HepG2 (cell line): ENCODE measurements around the gene AFAP1. TPM values are rescaled to one million over a fixed set of nuclear protein-coding genes. Genes with fewer than 3 reads are reported as not detected.

Source experiments
- ATAC-seq: fragments of 200-7000 bp; cut with Tn5 transposase; 3 replicates; pipeline ENCODE4 v1.9.1; 2020; ENCODE audit warnings: mild to moderate bottlenecking, moderate library complexity
- BruUV-seq: library from RNA; stranded (reverse); fragments of 400-500 nt; replicated peaks from 2 replicates; lab custom pipeline; 2021; lab: Mats Ljungman, UMichigan
- CTCF ChIA-PET: fragments of 300-600 bp; formaldehyde crosslinking; extraction: SDS; loops from one replicate; lab custom pipeline; 2021; ENCODE audit warnings: low total read pairs, inconsistent platforms, low intra/inter-chr PET ratio; lab: Yijun Ruan, JAX
- POLR2A ChIA-PET: fragments of 350-600 bp; sonication (Branson Sonifier 250); formaldehyde crosslinking; loops from one replicate; lab custom pipeline; 2020; ENCODE audit warnings: antibody characterized with exemption, inconsistent platforms; lab: Yijun Ruan, JAX
- DNase-seq: peaks from one replicate; pipeline ENCODE4 v3.0.0-alpha.2; 2015; ENCODE audit warnings: low spot score
- FAIRE-seq: peaks from 3 replicates; lab custom pipeline; 2011; peaks lifted over from hg19 to GRCh38; lab: Jason Lieb, UNC
- H2AFZ ChIP-seq: one replicate; pipeline ENCODE4 v1.6.1; 2011; ENCODE audit warnings: low read length, inconsistent platforms
- H3K27ac ChIP-seq: fragments of 300-600 bp; 3 replicates; pipeline ENCODE4 v1.8.0; 2011; ENCODE audit warnings: mixed run types, mild to moderate bottlenecking, mixed read lengths, low read length, inconsistent platforms; ENCODE audit not compliant: insufficient read depth; ENCODE audit errors: extremely low read length
- H3K27me3 ChIP-seq, 2 experiments: fragments of 200-600 bp in 1 of 2; 2 replicates in 1 of 2; 3 replicates in 1 of 2; pipeline versions ENCODE4 v1.6.0 to v1.8.0; 2011; ENCODE audit warnings: low read length in 2 of 2, mild to moderate bottlenecking in 2 of 2, moderate library complexity in 2 of 2, inconsistent platforms in 1 of 2; ENCODE audit not compliant: insufficient read depth in 2 of 2, control insufficient read depth in 1 of 2
- H3K36me3 ChIP-seq, 2 experiments: fragments of 200-600 bp in 1 of 2; replicated peaks in 1 of 2; 2 replicates in 1 of 2; 3 replicates in 1 of 2; pipeline versions ENCODE4 v1.5.1 to v1.8.0; 2011; ENCODE audit warnings: low read length in 2 of 2, inconsistent platforms in 1 of 2; ENCODE audit not compliant: insufficient read depth in 2 of 2, control insufficient read depth in 1 of 2
- H3K4me1 ChIP-seq: 2 replicates; pipeline ENCODE4 v1.5.1; 2012; ENCODE audit warnings: low read length, inconsistent platforms; ENCODE audit not compliant: insufficient read depth
- H3K4me2 ChIP-seq: 2 replicates; pipeline ENCODE4 v1.6.0; 2011; ENCODE audit warnings: low read depth, low read length, inconsistent platforms
- H3K4me3 ChIP-seq, 3 experiments: fragments of 200-600 bp in 1 of 3; sonication (generic), shearing (Covaris generic) in 1 of 3; replicated peaks in 1 of 3; 2 replicates each; pipeline ENCODE4 v1.5.1; 2011 to 2016; ENCODE audit warnings: low read length in 3 of 3, inconsistent platforms in 2 of 3, low read depth in 2 of 3, mild to moderate bottlenecking in 2 of 3, control low read depth in 1 of 3, mixed read lengths in 1 of 3; ENCODE audit not compliant: insufficient read depth in 1 of 3
- H3K79me2 ChIP-seq: one replicate; pipeline ENCODE4 v1.6.1; 2011; ENCODE audit warnings: low read length, inconsistent platforms; ENCODE audit not compliant: insufficient read depth
- H3K9ac ChIP-seq: 2 replicates; pipeline ENCODE4 v1.6.0; 2011; ENCODE audit warnings: mild to moderate bottlenecking, low read depth, low read length, inconsistent platforms; ENCODE audit not compliant: insufficient read depth
- H3K9me3 ChIP-seq: 2 replicates; pipeline ENCODE4 v1.5.1; 2012; ENCODE audit warnings: mild to moderate bottlenecking, low read length
- H4K20me1 ChIP-seq: 2 replicates; pipeline ENCODE4 v1.6.0; 2011; ENCODE audit warnings: inconsistent platforms, mild to moderate bottlenecking, low read length, moderate library complexity; ENCODE audit not compliant: insufficient read depth
- CEBPG ChIP-seq: IDR thresholded peaks from 2 replicates; pipeline ENCODE4 v1.6.1; 2016
- HNRNPK ChIP-seq: fragments of 200-400 bp; formaldehyde crosslinking; IDR thresholded peaks from 2 replicates; pipeline ENCODE4 v1.6.1; 2018; ENCODE audit warnings: low read length, low read depth, moderate library complexity, mild to moderate bottlenecking; ENCODE audit not compliant: poor library complexity, severe bottlenecking
- ZNF160 ChIP-seq: sonication (generic); formaldehyde crosslinking; IDR thresholded peaks from 2 replicates; pipeline ENCODE4 v1.8.0; 2022; ENCODE audit warnings: mild to moderate bottlenecking, inconsistent platforms, missing genetic modification reagents
- ZNF335 ChIP-seq: sonication (generic); formaldehyde crosslinking; IDR thresholded peaks from 2 replicates; pipeline ENCODE4 v1.4.0; 2020; ENCODE audit warnings: missing genetic modification reagents
- ZNF431 ChIP-seq: sonication (generic); formaldehyde crosslinking; IDR thresholded peaks from 2 replicates; pipeline ENCODE4 v1.9.0; 2022; ENCODE audit warnings: missing genetic modification reagents, low read depth, mild to moderate bottlenecking, borderline replicate concordance
- ZNF766 ChIP-seq: sonication (generic); formaldehyde crosslinking; IDR thresholded peaks from 2 replicates; pipeline ENCODE4 v1.5.0; 2020; ENCODE audit warnings: missing genetic modification reagents, borderline replicate concordance
- WGBS: methylation state at CpG from one replicate; pipeline ENCODE4 v1.1.6; 2017; ENCODE audit warnings: low lambda C conversion rate; 5-methylcytosine and 5-hydroxymethylcytosine counted together
- in situ Hi-C: cut with HindIII; loops from 2 replicates; pipeline ENCODE4 v1.10.0; 2017; ENCODE audit warnings: low pct_unique_long_range_greater_than_20kb; ENCODE audit not compliant: extremely low pct_ligation_motif_present
- intact Hi-C: fragments of 100-400 bp; cut with micrococcal nuclease; formaldehyde crosslinking; loops from one replicate; pipeline ENCODE4 v1.10.0; 2022; ENCODE audit not compliant: unreplicated experiment
- polyA plus RNA-seq, 8 experiments: library from polyadenylated mRNA; depleted of rRNA in 3 of 8; stranded (reverse) in 7 of 8; unstranded in 1 of 8; fragments of >200 nt; fragmentation: Illumina TruSeq in 4 of 8; extraction: Trizol in 4 of 8; gene quantifications; 2 replicates each; pipeline versions ENCODE4 v1.2.1 to v1.2.3, GENCODE V29; 2011 to 2016; ENCODE audit warnings: low read depth in 4 of 8, missing spikeins in 1 of 8, mixed read lengths in 1 of 8; ENCODE audit not compliant: insufficient read depth in 1 of 8
- total RNA-seq, 5 experiments: library from RNA; depleted of rRNA; stranded (reverse); fragments of >200 nt; fragmentation: Illumina TruSeq; extraction: Trizol; gene quantifications; 2 replicates each; pipeline ENCODE4 v1.2.3, GENCODE V29; 2016; ENCODE audit warnings: low read depth in 1 of 5
- TF ChIP-seq, protein P1 (sequence below): sonication (generic); formaldehyde crosslinking; IDR thresholded peaks from 2 replicates; pipeline ENCODE4 v1.5.0; 2020; ENCODE audit warnings: mild to moderate bottlenecking, missing genetic modification reagents, moderate library complexity
- TF ChIP-seq, protein P2 (sequence below): sonication (generic); formaldehyde crosslinking; IDR thresholded peaks from 2 replicates; pipeline ENCODE4 v1.5.0; 2020; ENCODE audit warnings: mild to moderate bottlenecking, missing genetic modification reagents

AFAP1 gene
- total and polyA plus RNA-seq, 2 of the 13 experiments (the other 11 are each of a cell fraction or from before 2014, with no cell fraction given): 2.5 TPM

DNA sequence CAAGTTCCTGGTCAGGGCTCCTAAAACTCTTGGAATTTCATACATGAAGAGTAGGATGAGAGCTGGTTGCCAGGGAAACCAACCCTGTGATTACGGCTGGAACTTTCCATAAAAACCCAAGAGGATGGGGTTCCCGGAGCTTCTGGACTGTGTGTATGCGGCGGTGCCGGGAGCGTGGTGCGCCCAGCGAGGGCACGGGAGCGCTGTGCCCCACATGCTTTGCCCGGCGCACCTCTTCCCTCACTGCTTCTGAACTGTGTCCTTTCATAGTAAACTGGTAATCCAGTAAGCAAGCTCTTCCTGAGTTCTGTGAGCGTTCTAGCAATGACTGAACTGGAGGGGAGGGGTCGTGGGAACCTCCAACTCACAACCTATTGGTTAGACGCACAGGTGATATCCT lies 152.6 kb downstream of the AFAP1 start:
- H3K4me3 ChIP-seq: no peak overlapping the region
- H3K79me2 ChIP-seq: no peaks in the 10 kb centered on the region
- H3K36me3 ChIP-seq: peaks cover 1 to 5% of the 10 kb centered on the region in 2 experiments; a peak in 2 of 5 replicates
- intact Hi-C loops: no loop called here
- WGBS: 96% methylated on average over 15 of the region's 15 CpGs
- in situ Hi-C loops: no loop called here
- no peaks in the 10 kb centered on the region for H4K20me1 ChIP-seq
- ChIA-PET CTCF (no interaction called here), POLR2A (no interaction called here)
- BruUV-seq: no TSS peak
- H3K4me1 ChIP-seq: no peaks in the 10 kb centered on the region
- no peaks in the 10 kb centered on the region for H3K27me3 ChIP-seq
- no peak for DNase-seq
- no peak for ATAC-seq
- no peaks in the 10 kb centered on the region for H3K9me3 ChIP-seq
- H3K4me2 ChIP-seq: no peak overlapping the region
- no peak overlapping the region for H3K9ac ChIP-seq
- FAIRE-seq: no peak
- TF ChIP-seq ZNF766 (CRISPR knock-in tag) (no peak), ZNF160 (CRISPR knock-in tag) (no peak), CEBPG (no peak), HNRNPK (no peak), ZNF431 (no peak), ZNF335 (no peak)
- TF ChIP-seq, protein P1, sequence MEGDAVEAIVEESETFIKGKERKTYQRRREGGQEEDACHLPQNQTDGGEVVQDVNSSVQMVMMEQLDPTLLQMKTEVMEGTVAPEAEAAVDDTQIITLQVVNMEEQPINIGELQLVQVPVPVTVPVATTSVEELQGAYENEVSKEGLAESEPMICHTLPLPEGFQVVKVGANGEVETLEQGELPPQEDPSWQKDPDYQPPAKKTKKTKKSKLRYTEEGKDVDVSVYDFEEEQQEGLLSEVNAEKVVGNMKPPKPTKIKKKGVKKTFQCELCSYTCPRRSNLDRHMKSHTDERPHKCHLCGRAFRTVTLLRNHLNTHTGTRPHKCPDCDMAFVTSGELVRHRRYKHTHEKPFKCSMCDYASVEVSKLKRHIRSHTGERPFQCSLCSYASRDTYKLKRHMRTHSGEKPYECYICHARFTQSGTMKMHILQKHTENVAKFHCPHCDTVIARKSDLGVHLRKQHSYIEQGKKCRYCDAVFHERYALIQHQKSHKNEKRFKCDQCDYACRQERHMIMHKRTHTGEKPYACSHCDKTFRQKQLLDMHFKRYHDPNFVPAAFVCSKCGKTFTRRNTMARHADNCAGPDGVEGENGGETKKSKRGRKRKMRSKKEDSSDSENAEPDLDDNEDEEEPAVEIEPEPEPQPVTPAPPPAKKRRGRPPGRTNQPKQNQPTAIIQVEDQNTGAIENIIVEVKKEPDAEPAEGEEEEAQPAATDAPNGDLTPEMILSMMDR (CRISPR knock-in tag): no peak
- TF ChIP-seq, protein P2, sequence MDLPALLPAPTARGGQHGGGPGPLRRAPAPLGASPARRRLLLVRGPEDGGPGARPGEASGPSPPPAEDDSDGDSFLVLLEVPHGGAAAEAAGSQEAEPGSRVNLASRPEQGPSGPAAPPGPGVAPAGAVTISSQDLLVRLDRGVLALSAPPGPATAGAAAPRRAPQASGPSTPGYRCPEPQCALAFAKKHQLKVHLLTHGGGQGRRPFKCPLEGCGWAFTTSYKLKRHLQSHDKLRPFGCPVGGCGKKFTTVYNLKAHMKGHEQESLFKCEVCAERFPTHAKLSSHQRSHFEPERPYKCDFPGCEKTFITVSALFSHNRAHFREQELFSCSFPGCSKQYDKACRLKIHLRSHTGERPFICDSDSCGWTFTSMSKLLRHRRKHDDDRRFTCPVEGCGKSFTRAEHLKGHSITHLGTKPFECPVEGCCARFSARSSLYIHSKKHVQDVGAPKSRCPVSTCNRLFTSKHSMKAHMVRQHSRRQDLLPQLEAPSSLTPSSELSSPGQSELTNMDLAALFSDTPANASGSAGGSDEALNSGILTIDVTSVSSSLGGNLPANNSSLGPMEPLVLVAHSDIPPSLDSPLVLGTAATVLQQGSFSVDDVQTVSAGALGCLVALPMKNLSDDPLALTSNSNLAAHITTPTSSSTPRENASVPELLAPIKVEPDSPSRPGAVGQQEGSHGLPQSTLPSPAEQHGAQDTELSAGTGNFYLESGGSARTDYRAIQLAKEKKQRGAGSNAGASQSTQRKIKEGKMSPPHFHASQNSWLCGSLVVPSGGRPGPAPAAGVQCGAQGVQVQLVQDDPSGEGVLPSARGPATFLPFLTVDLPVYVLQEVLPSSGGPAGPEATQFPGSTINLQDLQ (CRISPR knock-in tag): no peak
- H2AFZ ChIP-seq: no peak overlapping the region
- H3K27ac ChIP-seq: no peak overlapping the region
